ENCODE data around the gene COL18A1.

GRCh38 chr21:45491056-45491455 is 86.1 kb downstream of the COL18A1 start:
- TF ChIP-seq CTCF (IDR thresholded peaks at IDR 0.05) = no peak
- TF ChIP-seq ZBTB33 (IDR thresholded peaks at IDR 0.05; ENCODE audit: borderline replicate concordance, low read depth) = no peak
- no peak for TF ChIP-seq CHD2 (IDR thresholded peaks at IDR 0.05; ENCODE audit: low read length, partially characterized antibody)
- TF ChIP-seq POLR2AphosphoS5 (IDR thresholded peaks at IDR 0.05; ENCODE audit: low read depth, low read length) = no peak
- no peak for TF ChIP-seq GABPA (IDR thresholded peaks at IDR 0.05; ENCODE audit: low read depth)
